Globus pallidus (tissue), 1 donor: ENCODE data around the gene KDM3B.
"Not testable (repeated sequence)": the region's sequence is repeated elsewhere in the genome, so short reads cannot be mapped to it uniquely, and the experiment has no call there.

Source experiments
- DNase-seq: peaks from one replicate; pipeline ENCODE4 v3.0.0-alpha.2; 2015; ENCODE audit warnings: low spot score

Gene KDM3B

DNA sequence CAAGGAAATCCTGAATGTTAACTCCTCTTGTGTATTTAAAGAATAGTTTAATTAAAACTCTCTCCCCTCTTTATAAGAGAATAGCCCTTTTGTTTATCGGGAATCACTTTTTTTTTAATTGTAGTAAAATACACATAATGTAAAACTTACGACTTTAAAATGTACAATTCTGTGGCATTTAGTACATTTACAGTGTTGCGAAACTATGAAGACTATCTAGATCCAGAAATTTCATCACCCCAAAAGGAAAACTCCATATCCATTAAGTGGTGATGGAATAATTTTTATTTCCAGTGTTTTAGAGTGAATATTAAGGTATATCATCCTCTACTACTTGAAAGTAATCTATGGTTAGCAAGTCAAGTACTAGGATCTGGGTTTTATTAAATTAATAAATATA is 36.8 kb downstream of the KDM3B start:
- DNase-seq: no peak

DNA sequence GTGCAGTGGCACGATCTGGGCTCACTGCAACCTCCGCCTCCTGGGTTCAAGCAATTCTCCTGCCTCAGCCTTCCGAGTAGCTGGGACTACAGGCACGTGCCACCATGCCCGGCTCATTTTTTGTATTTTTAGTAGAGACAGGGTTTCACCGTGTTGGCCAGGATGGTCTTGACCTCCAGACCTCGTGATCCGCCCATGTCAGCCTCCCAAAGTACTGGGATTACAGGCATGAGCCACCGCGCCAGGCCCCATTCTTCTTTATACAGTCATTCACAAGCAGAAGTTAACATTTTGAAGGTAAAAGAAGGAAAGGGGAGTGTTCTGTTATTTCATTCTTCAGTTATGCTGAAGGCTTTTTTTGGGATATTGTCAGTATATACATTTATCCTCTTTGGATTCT is 37.4 kb downstream of the KDM3B start:
- DNase-seq: not testable (repeated sequence)

DNA sequence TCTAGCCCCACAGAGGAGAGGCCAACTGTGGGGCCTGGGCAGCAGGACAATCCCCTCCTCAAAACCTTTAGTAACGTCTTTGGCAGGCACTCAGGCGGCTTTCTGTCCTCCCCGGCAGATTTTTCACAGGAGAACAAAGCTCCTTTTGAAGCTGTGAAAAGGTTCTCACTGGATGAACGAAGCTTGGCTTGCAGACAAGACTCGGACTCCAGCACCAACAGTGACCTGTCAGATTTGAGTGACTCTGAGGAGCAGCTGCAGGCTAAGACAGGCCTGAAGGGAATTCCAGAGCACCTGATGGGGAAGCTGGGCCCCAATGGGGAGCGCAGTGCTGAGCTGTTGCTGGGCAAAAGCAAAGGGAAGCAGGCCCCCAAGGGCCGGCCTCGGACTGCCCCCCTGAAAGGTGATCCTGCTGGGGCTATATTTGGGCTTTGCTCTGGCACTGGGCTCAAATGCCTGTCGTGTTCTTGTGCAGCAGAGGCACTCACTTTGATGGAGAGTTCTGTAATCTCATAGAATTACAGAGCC is 39.4 kb downstream of the KDM3B start:
- peak; percentile 88 for DNase-seq

DNA sequence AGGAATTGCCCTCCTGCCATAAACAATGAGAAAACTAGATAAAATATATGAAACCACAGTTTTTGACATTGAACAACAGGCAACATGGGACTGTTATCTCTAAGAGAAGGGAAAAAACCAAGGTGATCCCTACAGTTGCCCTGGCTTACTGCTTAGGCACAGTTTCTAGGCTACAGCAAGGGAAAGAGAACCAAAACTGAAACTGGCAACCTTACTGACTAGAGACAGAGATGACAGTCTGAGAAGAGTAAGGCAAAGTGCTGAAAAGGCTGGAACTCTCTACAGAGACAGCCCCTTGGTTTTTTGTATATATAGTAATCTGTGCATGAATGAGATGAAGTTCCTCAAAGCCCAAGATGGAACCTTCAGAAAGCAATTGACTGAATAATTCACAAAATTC is 50.2 kb downstream of the KDM3B start:
- DNase-seq: no peak

DNA sequence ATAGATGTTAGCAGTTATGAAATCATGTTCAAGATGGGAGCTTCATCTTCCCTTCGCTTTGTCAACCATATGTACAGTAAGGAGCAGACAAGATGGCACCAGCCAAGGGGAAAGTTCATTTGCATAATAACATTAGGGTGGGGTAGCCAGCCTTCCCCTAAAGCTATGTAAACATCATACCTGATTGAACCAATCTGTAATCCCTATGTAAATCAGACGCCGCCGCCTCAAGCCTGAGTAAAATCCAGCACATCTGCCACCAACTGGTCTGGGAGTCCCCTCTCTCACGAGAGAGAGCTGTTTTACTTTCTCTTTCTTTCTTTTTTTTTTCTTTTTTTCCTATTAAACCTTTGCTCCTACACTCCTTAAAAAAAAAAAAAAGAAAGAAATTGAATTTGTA is 55.5 kb downstream of the KDM3B start:
- DNase-seq: no peak

DNA sequence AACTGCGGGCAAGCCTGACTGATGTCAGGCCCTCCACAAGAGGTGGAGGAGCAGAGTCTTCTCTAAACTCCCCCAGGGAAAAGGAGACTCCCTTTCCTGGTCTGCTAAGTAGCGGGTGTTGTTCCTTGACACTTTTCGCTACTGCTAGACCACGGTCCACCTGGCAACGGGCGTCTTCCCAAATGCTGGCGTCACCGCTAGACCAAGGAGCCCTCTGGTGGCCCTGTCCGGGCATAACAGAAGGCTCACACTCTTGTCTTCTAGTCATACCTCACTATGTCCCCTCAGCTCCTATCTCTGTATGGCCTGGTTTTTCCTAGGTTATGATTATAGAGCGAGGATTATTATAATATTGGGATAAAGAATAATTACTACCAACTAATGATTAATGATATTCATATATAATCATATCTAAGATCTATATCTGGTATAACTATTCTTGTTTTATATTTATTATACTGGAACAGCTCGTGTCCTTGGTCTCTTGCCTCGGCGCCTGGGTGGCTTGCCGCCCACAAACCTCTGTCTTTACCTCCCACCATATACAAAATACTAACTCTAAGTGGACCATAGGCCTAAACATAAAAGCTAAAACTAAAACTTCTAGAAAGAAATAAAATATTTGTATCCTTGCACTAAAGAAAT is 58.6 kb downstream of the KDM3B start:
- DNase-seq: peak; percentile 28

DNA sequence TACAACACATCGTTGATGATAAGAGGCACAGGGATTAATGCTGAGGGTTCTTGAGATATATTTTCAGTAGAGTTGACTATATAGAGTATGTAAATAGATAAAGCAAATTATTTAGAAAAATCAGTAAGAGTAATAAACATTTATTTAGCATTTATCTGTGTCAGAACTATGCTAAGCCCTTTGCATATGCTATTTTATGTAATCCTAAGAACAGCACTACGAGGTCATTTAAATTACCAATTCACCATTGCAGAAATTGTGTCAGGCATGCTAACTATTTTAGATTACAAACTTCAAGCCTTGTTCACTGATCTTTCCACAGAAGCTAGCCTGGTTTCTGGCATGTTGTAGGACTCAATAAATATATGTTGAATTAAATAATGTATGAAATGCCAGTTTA is 66.0 kb downstream of the KDM3B start:
- no peak for DNase-seq

DNA sequence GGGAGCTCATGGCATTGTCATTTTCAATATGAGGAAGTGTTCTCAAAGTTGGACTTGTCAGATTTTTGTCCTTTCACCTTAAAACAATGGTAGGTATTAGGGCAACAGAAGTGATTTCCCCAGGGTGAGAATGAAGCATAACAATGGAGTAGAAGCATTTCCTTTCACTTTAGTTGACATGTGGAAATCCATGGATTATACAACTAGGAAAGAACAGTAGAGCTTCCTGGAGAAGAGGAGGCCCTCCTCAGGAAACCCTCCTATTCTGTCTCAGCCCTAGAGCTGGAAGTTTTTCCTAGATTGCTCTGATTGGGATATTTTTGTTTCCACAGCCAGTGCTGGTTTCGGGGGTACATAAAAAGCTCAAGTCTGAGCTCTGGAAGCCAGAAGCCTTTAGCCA is 72.6 kb downstream of the KDM3B start:
- no peak for DNase-seq

DNA sequence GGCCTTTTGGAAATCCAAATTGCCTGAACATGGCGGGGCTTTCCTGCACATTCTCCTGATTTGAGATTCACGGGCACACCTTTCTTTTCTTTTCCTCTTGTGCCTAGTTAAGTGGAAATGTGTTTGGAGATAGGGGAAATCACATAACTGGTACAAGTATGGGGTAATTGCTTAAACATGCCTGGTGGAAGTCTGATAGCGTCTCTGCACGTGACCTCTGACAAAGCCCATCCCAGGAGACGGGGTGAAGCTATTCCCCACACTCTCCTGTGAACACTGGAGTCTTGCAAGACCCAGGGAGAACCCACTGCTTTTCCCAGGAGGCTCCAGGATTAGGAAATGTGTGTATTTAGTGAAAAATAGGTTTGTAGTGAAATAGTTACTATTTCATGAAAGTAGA is 83.5 kb downstream of the KDM3B start:
- DNase-seq: no peak

DNA sequence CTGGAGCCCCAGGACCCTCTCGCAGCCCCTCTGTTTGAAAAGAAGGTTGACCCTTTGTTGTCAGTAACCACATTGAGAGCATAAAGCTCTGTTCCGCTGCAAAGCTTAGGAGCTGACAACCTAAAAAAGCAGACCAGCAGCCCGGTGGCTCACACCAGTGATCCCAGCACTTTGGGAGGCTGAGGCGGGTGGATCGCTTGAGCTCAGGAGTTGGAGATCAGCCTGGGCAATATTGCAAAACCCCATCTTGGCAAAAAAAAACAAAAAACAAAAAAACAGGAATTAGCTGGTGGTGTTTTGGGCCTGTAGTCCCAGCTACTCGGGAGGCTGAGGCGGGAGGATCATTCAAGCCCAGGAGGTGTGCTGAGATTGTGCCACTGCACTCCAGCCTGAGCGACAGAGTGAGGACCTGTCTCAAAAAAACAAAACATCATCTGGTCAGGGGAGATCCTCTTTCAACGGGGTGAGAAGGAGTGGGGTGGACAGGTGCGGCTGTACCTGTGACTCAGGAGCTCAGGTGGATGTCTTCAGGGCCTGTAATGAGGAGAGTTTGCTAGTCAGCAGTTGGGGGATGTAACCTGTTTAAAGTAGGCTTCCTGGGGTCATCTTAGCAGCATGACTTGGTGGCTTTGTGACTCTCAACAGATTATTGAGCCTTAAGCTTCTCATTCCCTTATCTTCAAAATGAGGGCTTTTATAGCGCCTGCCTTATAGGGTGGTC is 85.7 kb downstream of the KDM3B start:
- DNase-seq: no peak

DNA sequence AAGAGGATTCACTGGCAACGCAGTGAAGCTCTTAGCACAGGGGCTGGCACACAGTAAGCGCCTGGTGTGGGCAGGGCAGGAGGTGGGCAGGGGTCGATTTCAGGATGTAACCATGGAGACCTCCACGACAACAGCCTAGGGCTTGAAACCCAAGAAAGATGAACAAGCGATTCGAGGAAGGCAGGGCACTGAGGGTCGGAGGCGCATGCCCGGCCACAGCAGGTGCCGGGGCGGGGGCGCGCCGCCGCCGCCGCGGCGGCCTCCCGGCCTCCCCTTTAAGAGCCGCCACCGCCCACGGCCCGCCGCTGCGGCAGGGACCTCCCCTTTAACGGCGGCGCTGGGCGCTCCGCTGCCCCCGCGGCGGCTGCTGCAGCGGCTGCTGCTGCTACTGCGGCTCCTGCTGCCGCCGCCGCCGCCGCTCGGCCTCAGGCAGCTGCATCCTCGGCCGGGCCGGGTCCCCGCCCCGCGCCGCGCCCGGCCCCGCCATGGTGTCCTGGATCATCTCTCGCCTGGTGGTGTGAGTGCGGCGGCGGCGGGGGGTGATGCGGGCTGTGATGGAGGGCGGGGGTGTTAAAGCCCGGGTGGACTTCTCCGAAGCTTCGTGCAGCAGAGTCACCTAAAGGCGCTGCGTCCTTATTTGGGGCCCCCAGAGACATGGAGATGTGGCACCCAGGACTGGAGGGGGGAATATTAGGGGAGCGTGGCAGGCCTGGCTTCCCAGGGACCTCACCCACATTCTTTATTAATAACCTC is 86.4 kb downstream of the KDM3B start, which contains the start of gene REEP2:
Gene REEP2, plus strand, starts transcription at position 334 of the 753 bp plus-strand sequence. Its CDS starts 152 bp downstream, at position 486.
- DNase-seq: peak; percentile 22

DNA sequence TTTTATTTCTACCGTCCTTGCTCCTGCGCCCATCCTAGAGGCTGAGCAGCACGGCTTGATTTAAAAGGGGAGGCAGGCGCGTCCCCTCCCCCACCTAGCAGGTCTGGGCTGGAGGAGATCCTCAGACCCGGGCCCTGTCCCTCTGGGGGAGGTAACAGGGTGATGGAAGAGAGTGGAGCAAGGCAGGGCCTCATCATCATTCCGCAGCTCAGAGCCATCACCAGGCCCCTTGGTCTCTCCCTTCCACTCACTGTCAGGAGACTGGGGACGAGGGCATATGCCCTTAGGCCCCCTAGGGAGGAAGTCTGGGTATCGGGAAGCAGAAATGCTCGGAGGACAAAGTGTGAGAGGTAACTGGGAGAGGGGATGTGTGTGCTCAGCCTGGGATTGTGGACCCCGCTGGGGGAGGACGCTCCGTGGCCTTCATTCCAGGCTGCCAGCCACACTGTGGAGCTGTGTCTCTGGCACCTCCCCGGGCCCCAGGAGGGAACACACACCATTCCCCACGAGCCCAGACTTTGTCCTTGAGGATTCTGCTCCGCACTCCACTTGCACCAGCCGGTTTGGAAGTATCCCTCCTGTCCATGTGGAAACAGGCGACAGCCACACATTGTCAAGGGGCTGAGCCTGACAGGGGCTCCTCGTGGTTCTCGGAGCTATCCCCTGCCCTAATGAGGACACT is 87.1 kb downstream of the KDM3B start:
- DNase-seq: no peak

DNA sequence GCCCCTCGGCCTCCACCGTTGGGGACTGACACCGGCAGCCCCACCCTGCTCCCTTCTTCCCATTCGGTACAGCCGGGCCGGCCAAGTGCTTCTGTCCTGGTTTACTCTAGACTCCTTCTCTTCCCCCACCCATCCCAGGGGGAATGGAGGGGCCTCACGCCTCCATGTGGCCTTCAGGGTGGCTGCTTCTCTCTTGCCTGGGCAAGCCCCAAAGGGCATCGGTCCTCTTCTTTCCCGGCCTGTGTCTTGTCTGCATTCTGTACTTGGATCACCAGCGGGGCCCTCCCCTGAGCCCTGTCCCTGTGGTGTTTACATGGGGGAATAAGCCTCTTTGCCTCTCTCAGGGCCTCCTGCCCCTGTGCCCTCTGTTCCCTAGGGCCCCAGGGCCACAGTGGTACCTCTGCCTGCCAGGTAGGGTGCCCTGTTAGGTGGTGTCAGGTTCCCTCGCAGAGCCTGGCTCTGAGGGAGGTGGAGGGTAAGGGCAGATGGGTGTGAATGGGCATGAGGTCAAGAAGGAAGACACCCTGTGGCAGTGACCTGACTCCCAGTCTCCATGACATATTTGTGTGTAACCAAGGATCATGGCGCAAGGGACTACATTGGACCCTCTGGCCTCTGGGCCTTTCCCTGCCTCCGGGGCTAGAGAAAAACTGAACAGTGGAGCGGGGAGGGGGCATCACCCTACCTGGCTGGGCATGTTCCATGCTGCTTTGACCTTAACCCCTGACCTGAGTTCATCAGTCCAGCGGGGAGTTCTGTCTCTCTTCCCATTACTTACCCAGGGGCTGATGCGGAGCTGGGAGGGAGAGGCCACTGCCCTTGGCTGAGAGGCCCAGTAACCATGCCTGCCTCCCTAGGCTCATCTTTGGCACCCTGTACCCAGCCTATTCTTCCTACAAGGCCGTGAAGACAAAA is 87.9 kb downstream of the KDM3B start:
- DNase-seq: no peak

DNA sequence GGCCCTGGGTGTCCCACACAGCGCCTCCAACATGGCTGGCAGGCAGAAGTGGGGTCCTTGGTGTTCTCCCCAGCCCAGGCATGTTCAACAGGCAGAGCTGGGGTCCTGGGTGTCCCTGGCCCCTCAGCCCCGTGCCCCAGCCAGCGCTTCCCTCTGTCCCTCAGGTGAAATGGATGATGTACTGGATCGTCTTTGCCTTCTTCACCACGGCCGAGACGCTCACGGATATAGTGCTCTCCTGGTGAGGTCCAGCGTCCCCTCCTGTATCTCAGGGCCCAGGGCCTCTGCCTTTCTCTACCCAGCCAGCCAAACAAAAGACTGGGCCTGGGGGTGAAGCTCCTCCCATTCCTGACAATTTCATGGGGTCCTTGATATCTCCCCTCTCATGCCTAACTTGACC is 88.7 kb downstream of the KDM3B start:
- no peak for DNase-seq

DNA sequence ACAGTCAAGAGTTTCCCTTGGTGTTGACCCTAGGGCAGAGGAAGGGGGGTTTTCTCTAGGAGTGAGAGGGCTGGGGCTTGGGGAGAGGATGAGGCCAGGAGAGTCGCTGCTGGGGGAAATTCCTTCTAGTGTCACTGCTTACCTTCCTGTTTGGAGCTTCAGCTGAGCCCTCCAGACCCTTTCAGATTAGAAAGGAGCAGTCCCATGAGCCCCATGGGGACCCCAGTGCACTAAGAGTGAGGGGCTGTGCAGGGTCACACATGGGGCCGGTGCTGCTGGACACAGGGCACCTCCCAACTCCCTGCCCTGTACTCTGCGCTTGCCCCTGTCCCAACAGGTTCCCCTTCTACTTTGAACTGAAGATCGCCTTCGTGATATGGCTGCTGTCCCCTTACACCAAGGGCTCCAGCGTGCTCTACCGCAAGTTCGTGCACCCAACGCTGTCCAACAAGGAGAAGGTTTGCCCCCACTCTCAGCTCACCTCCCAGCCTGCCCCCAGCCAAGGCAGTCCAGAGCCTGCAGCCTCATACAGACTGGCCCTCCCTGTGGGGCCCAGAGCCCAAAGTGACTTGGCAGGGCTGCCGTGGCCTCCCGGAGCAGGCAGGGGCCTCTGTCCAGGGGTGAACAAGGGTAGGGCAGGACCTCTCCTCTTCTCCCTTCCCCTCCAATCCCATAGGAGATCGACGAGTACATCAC is 91.7 kb downstream of the KDM3B start:
- DNase-seq: no peak

DNA sequence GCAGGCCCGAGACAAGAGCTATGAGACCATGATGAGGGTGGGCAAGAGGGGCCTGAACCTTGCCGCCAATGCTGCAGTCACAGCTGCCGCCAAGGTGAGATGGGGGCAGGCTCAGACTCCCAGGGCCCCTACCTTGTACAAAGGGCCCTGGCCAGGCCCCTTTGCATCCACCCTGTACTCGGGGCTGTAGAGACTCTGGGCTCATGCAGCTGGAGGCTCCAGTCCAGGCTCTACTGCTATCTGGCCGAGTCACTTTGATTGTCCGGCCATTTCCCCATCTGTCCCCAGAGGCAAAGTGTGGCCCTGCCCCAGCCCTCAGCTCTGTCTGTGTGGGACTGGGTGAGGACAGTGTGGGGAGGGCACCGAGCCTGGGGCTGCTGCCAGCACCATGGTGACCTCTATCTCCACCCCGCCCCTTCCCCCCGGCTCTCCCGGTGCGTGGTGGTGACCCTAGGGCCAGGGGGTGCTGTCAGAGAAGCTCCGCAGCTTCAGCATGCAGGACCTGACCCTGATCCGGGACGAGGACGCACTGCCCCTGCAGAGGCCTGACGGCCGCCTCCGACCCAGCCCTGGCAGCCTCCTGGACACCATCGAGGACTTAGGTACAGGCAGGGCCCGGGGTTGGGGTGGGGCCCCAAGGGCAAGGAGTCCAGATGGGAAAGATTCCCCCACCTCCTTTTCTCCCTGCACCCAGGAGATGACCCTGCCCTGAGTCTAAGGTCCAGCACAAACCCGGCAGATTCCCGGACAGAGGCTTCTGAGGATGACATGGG is 92.5 kb downstream of the KDM3B start:
- no peak for DNase-seq

DNA sequence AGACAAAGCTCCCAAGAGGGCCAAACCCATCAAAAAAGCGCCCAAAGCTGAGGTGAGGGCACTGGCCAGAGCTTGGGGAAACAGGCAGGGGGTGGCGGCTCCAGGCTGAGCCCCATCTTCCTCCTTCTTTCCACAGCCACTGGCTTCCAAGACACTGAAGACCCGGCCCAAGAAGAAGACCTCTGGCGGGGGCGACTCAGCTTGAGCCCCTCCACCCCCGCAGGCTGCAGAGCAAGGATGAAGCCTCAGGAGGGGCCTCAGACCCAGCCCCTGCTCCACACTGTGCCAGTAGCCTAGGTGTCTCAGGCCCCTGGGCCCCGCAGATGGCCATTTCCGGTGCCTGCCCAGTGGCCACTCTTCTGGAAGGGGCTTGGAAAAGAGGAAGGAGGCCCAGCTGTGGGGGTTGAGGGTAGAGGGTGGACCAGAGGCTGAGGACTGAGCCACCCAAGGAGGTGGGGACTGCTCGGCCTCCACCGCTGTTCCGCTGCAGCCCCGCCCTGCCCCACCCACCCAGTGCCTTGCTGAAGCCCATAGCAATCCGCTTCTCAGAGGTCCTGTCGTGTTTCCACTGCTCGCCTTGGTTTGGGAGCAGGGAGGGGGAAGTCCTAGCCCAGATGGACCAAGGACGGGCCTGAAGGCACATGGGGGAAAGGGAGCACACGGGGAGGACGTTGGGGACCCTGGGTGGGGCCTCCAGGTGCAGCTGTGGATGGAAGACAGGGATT is 93.2 kb downstream of the KDM3B start:
- DNase-seq: no peak

DNA sequence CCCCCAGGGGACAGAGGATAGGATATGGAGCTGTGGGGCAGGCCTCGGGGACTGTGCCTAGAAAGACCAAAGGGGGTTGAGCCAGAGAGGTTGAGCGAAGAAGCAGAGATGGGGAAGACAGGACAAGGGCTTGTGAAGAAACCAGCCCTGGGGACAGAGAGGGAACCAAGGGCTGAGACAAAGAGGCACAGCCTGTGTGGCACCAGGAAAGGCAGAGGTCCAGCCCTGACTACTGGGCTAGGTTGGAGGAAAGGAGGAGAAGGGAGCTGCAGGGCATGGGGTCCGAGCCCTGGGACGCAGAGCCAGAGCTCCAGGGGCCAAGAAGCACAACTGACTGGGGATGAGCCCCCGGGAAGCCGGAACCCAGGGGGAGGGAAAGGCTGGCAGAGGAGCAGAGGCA is 95.6 kb downstream of the KDM3B start:
- DNase-seq: no peak
